Hypothalamus (tissue), 51 donors: ENCODE measurements around the gene KLHDC7A.

Source experiments
- DNase-seq, 51 donors: peaks; one replicate each; lab custom pipeline; 2025; lab: John Stamatoyannopoulos, UW

Gene KLHDC7A

DNA sequence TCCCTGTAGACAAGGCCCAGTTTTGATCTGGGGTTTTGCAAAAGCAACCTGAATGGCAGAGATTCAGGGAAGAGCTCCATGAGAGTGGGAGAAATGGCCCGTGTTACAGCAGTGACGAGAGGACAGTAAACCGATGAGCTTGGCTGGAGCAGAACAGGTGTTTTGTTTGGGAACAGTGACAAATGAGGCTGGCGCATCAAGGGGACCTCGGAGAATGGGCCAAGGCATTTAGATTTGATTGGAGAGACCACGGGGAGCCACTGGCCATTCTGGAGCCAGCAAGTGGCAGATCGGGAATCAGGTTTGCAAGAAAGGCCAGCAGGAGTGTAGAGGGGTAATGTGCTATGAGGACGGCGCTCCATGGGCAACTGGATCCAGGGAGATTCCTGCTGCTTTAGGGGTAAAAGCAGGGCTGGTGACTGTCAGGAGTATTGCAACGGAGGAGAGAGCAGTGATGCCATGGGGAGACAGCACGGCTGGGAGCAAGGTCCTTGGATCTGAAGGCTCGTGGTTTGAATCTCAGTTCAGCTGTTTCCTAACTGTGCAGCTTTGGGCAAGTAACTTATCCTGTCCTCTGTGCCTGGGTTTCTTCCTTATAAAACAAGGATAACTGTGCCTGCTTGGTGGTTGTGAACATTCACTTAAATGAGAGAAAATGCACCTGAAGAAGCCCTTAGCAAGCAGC is 9.9 kb upstream of the KLHDC7A start:
- DNase-seq, result no peak

GRCh38 chr1:18473195-18473815 is 7.4 kb upstream of the KLHDC7A start:
- no peak for DNase-seq

GRCh38 chr1:18474559-18475175 is 6.1 kb upstream of the KLHDC7A start:
- DNase-seq, result no peak

- no peak for DNase-seq
These were observed 5.4 kb upstream of the KLHDC7A start for GRCh38 chr1:18475234-18475905.

- no peak for DNase-seq
These were observed 1.3 kb upstream of the KLHDC7A start for GRCh38 chr1:18479454-18479853.

GRCh38 chr1:18481190-18481920 is 625 bp downstream of the KLHDC7A start:
- no peak for DNase-seq

GRCh38 chr1:18481921-18482701 is 1.4 kb downstream of the KLHDC7A start:
- no peak for DNase-seq

DNA sequence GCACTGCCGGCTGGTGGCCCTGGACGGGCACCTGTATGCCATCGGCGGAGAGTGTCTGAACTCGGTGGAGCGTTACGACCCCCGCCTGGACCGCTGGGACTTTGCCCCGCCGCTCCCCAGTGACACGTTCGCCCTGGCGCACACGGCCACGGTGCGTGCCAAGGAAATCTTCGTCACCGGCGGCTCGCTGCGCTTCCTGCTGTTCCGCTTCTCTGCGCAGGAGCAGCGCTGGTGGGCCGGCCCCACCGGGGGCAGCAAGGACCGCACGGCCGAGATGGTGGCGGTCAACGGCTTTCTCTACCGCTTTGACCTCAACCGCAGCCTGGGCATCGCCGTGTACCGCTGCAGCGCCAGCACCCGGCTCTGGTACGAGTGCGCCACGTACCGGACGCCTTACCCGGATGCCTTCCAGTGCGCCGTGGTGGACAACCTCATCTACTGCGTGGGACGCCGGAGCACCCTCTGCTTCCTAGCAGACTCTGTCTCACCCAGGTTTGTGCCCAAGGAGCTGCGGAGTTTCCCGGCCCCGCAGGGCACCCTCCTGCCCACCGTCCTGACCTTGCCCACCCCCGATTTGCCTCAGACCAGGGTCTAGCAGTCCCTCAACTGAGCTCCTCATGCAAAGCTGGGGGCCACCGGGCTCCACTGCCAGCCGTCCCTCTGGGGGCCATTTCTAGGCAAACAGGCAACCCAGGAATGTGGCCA is 2.1 kb downstream of the KLHDC7A start:
- DNase-seq, result no peak

DNA sequence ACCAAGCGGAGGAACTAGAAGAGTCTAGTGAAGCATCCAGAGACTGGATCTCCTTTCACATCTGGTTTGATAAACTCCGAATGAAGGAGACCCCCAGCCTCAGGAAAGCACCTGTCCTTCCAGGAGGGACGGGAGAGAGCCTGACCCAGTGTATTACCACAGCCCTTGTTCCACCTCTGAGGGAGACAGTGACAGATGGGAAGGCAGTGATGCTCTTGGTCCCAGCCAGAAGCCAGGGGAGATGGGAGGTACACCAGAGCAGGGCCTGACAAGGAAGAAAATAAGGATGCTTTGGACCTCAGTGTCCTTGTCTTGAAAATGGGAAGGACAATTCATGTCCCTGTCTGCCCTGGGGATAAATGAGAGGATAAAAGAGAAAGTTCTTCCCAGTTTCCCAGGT is 3.5 kb downstream of the KLHDC7A start:
- DNase-seq, result no peak

- DNase-seq, result no peak
These were observed 4.0 kb downstream of the KLHDC7A start for GRCh38 chr1:18484721-18485120.

DNA sequence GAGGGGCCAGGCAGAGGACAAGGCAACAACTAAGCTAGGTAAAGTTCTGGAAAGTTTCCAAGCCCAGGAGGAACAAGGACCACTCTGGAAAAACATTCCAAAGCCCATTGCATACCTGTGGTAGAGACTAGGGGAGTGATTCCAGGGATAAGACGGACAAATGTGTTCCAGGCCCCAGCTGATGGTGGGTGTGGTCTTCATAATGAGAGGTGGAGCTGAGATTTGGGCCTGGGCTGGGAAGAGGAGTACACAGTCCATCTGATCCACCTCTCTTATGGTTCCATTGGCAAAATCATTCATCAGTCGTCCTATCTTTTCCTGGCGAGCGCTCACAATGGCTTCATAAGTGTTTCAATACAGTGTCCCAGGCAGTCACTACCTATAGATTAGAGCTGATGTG is 4.5 kb downstream of the KLHDC7A start:
- no peak for DNase-seq

DNA sequence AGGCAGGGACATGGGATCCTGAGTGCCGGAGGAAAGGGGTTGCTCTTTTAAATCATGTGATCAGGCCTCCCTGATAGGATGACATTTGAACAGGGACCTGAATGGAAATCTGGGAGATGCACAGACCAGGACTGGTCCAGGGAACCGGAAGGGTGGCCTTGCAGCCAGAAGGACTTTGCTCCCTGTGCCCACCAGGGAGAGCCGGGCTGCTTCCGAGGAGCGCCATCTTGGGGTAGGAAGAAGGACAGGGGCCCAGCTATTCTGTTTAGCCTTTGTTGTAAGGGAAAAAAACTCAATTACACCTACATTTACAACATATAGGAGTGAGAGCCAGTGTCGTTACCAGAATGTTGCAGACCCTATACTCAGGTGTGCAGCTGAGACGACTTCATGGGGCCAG is 5.5 kb downstream of the KLHDC7A start:
- DNase-seq, result no peak

- no peak for DNase-seq
These were observed 8.8 kb downstream of the KLHDC7A start for GRCh38 chr1:18489417-18490143.

GRCh38 chr1:18491168-18491567 is 10.4 kb downstream of the KLHDC7A start:
- DNase-seq, result no peak

GRCh38 chr1:18494304-18494703 is 13.6 kb downstream of the KLHDC7A start:
- DNase-seq, result no peak

DNA sequence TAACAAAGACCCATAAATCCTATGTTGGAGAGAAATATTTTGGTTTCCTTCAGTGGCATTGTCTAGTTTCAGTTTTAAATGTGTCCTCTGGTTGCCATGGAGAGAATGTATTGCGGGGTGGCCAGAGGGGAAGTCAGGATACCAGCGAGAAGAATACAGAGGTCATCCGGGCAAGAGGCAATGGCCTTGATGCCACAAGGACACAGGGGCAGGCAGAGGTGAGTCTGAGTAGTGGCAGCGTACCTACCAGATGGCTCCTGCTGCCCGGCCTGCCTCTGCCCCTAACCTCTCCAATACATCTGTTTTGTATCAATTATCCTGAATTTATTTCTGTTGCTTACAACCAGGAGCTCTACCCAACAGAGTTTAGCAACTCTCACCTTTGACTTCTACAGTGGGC is 14.9 kb downstream of the KLHDC7A start:
- DNase-seq, result no peak

DNA sequence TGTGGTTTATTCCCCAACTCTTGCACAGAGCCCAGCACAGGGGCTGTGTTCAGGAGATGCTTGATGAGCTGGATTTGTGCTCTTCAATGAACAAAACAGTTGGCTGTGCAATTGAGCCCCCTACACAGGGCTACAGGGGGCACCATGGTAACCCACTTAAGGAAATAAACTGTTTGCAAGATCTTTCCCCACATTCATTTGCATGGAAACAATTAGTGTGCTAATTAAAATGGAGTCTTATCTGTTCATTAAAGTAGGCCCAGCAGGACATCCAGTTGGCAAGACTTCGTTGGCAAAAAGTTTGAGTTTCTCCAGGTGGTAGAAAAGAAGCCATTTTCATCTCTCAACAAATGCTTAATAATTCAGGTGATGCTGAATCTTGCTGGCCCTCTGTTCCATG is 15.3 kb downstream of the KLHDC7A start:
- DNase-seq, result no peak

DNA sequence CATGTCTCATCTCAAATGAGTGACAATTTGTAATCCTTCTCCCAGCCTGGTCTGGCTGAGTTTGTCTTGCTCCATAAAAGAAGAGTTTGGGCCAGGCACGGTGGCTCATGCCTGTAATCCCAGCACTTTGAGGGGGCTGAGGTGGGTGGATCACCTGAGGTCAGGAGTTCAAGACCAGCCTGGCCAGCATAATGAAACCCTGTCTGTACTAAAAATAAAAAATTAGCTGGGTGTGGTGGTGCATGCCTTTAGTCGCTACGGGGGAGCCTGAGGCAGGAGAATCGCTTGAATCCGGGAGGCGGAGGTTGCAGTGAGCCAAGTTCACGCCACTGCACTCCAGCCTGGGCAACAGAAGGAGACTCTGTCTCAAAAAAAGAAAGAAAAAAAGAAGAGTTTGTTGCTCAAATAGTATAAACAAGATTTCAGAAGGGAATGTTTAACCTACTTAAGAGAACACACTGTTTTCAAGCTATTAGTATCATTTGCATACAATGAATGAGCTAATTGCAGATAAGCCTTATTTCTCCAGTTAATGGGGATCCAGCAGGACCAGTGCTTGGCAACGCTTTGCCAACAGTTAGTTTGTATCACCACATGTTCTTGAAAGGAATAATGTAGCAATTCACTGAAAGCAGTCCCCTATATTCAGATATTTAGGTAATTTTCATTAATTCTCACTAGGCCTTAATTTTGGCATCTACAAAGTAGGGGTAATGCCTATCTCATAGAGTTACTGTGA is 15.9 kb downstream of the KLHDC7A start:
- no peak for DNase-seq
